Mammary epithelial cell (primary cell): ENCODE results near the gene SIRPA.

Experiments
- CTCF ChIP-seq, 2 donors: IDR thresholded peaks in 1 of 2; conservative IDR thresholded peaks in 1 of 2; 2 replicates each; pipeline ENCODE4 v1.5.1; 2011 to 2012; ENCODE audit warnings: inconsistent platforms in 2 of 2, low read length in 2 of 2, mild to moderate bottlenecking in 2 of 2, control low read depth in 1 of 2, low read depth in 1 of 2; ENCODE audit not compliant: insufficient read depth in 1 of 2; ENCODE audit errors: extremely low read depth in 1 of 2
- EZH2 ChIP-seq: IDR thresholded peaks from 2 replicates; pipeline ENCODE4 v1.6.1; 2012; ENCODE audit warnings: low read length, inconsistent platforms, borderline replicate concordance

GRCh38 chr20:1973601-1974440 lies 78.6 kb downstream of the SIRPA start:
- TF ChIP-seq CTCF (conservative IDR thresholded peaks at IDR 0.05 in 1 of 2, IDR thresholded peaks at IDR 0.05 in 1 of 2; ENCODE audit: extremely low read depth in 1 of 2, insufficient read depth in 1 of 2, low read depth in 1 of 2, low read length in 2 of 2) (no peak), EZH2 (no peak)
